M059J (cell line): Measurements from ENCODE around the gene MED25. TPM values are rescaled to one million over a fixed set of nuclear protein-coding genes. Genes with fewer than 3 reads are reported as not detected.
A peak's percentile ranks its signal among the peaks of the same experiment; 100 is the strongest.

ENCODE experiments used
- DNase-seq: peaks from one replicate; pipeline ENCODE4 v3.0.0-alpha.2; 2012; ENCODE audit warnings: low read depth
- total RNA-seq: library from RNA; depleted of rRNA; stranded (reverse); fragments of >200 nt; shearing (Covaris generic); gene quantifications from 2 replicates; pipeline ENCODE4 v1.2.3, GENCODE V29; 2014

The MED25 gene
- total RNA-seq, 1 experiment from 2014 or later = 45.6 TPM

DNA sequence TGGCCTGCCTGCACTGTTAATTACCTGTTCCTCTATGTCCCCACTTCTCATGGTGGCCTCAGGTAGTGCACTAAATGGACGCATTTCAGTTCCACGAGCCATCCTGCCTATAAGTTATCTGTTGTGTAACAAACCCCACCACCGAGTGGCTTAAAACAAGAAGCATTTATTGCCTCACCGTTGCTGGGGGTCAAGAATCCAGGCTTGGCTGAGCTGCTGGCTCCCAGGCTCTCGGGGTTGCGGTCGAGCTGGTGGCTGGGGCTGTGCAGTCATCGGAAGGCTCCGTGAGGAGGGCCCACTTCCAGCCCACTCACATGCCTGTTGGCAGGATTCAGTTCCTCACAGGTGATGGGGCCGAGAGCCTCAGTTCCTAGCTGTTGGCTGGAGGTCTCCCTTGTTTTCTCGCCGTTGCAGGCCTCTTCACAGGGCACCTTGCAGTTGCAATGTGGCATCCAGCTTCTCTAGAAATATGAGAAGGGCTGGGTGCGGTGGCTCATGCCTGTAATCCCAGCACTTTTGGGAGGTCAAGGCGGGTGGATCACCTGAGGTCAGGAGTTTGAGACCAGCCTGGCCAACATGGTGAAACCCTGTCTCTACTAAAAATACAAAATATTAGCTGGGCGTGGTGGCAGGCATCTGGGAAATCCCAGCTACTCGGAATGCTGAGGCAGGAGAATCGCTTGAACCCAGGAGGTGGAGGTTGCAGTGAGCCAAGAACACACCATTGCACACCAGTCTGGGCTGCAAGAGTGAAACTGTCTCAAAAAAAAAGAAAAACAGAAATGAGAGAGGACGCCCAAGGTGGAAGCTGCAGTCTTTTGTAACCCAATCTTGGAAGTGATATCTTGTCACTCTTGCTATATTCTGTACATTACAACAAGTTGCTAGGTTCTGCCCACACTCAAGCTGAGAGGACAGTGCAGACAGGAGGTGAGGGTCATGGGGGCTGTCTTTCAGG, 26.3 kb downstream of the MED25 start:
- no peak for DNase-seq

DNA sequence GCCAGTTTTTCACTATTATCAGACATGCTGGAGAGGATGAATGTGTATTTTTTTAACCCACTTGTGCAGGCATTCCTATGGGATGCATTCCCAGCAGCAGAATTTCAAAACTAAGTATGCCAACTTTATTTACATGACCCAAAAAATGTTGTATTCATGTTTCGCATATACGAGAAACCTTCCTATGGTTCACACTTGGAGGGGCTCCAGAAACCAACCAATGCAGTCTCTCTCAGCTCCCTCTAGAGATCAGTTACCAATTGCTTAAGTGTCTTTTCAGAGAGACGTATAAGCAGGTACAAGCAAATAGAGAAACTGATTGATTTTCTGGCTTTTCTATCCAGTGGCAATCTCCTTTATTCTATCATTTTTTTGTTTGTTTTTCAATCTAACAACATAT, 27.3 kb downstream of the MED25 start:
- DNase-seq = no peak

DNA sequence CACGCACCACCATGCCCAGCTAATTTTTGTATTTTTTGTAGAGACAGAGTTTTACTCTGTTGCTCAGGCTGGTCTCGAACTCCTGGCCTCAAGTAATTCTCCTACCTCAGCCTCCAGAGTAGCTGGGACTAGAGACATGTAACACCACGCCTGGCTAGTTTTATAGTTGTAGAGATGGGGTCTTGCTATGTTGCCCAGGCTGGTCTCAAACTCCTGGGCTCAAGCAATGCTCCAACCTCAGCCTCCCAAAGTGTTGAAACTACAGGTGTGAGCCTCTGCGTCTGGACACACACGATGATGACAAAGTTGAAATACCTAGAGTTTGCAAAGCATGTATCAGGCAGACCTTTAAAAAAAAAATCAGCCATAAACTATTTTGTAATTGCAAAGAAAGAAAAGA, 28.3 kb downstream of the MED25 start:
- no peak for DNase-seq

DNA sequence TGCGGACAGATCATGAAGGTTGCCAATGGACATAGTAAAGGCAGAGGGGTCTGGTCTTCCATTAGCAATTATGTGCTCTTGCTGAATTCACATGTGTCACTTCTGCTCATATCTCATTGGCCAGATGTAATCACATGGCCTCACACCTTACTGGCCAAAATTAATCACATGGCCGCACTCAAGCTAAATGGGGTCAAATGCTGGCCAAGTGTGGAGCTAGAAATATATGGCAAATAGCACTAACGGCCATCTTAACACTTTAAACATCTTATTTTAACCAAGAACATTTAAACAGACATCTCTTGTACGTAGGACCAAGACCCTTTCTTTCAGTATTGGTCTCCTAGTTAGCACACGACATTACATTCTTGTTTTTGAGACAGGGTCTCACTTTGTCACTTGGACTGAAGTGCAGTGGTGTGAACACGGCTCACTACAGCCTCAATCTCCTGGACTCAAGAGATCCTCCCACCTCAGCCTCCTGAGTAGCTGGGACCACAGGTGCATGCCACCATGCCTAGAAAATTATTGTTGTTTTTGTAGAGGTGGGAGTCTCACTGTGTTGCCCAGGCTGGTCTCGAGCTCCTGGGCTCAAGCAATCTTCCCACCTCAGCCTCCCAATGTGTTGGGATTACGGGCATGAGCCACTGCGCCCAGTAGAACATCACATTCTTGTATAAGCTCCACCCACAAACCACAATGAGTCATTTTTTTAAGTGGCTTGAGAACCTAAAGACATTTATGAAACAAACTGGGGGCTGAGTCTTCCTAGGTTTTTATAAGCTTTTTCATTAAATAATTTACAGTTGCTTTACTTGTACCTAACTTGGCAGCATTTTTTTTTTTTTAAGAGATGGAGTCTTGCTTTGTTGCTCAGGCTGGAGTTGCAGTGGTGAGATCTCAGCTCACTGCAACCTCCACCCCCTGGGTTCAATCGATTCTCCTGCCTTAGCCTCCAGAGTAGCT, 29.9 kb downstream of the MED25 start:
- DNase-seq = peak; percentile 97

DNA sequence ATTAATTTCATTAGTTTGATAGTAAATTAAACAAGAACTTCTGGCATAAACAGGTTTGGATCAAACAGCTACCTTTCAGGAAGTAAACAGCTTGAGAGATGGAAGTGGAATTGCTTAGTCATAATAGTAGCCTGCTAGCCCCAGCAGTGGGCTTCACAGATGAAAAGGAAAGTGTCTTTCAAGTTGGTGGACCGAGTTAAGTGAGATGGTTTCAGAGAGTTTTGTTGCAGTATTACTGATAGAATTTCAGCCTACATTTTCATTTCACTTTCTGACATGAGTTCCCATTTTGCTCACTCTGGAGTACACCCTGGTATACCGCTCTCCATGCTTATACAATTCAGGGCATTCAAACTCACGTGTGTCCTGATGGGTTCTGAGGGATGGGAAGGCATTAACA, 30.8 kb downstream of the MED25 start:
- peak; percentile 57 for DNase-seq

DNA sequence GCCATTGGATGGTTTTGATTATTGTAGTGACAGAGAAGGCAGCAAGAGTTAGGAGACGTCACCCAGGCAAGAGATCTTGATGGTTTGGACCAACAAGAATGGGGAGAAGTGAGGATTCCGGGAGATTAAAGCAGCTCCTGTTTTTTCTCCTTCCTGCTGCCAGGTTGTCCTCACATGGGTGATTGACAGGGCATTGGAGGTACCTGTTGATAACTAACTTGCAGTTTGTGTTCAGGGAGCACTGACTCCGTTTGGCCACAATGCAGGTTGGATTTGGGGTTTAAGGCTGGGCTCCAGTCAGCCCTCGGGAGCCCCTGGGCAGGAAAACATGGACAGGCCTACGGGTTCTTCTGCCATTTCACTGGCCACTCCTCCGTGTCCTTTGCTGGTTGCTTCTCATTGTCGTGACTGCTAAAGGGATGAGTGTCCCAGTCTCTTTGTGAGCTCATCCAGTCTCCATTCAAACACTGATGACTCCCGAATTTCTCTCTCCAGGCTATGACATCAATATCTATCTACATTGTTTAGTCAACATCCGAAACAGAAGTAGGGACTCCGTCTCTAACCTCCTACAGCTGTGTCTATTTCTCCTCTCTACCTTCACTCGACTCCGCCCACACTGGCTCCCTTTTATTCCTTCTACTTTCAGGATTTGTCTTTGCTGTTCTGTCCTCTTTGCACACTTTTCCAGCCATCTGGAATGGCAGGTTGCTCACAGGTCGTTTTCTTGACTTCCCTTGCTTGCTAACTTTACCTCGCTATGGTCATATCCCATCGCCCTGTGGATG, 31.5 kb downstream of the MED25 start:
- DNase-seq = no peak

DNA sequence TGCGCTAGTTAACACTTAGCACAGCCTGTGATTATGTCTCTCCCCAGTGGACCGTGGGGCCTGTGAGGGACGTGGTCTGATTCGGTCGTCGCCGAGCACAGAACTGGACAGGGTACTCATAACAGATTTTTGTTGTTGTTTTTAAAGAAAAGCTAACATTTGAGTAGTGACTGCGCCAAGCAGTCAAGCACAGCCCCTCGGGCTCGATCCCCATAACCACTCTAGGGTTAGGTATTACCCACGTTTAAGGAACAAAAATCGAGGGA, 32.1 kb downstream of the MED25 start:
- DNase-seq = no peak

DNA sequence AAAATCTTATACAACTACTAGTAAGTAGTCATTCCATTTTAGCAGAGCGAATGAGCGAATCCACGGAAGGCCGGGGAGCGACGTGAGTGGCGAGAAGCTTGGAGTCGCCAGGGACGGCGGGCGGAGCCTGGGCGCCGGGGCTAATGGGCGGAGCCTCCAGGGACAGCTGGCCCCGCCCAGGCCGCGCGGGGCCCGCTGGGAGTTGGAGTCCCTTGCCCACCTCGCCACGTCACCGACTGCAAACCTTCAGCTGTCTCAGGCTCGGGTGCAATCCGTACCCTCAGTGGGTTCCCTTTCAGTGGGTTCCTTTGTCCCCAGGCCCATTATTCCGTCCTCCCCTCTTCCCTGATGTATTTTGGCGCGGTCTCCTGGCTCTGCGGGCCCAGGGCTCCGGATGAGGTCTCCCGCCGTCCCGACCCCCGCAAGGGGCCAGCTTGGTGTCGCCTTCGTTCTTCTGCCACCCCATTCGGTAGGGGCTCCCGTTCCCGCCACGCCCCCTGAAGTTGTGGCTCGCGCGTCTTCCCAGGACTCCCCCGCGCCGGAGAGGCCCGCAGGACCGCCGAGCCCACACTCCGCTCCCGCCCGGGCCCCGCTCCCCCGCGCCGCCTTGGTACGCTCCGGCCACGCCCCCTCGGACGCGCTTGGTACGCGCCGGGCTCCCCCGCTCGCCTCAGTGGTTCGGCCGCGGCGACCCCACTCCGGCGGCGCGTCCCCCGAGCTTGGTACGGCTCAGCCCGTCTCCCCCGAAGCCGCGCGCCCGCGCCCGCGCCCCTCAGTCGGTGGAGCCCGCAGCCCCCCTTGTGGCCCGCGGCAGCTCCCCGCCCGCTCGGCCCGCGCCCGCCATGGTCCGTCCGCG, 32.6 kb downstream of the MED25 start, which contains the start of gene PTOV1:
Gene PTOV1, plus strand, starts transcription at position 673 of the 856 bp plus-strand sequence.
- DNase-seq = peak; percentile 87

DNA sequence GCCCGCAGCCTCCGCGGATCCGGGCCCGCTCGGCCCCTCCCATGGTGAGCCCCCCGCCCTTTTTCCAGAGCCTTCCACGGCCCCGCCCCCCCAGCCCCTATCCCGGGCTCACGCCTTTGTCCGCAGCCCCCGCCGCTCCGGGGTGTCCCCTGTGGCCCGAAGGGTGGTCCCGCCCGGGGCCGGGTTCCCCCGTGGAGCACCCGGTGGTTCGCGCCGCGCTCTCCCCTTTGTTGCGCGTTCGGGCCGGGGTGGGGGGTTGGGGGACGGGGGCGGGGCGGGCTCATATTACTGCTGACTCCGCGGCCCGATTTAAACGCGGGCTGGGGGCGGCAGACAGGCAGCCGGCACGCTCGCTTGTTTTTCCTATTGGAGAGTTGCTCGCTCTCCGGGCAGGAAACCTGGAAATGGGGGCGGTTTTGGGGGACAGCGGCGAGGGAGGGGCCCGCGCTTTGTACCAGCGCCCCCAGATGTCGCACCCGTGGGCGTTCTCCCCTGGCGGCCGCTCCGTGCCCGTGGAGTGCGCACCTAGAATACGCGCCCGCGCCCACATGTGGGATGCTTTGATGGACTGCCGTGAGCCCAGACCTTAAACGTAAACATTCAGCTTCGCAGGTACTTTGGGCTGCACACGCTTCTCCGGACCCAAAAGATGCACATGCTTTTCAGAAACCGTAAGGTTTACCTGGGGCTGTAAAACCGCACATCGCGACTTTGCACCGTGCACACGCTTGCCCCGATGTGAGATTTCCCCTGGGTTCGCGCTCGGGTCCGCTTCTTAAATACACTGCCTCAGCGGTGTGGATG, 33.6 kb downstream of the MED25 start:
- no peak for DNase-seq

DNA sequence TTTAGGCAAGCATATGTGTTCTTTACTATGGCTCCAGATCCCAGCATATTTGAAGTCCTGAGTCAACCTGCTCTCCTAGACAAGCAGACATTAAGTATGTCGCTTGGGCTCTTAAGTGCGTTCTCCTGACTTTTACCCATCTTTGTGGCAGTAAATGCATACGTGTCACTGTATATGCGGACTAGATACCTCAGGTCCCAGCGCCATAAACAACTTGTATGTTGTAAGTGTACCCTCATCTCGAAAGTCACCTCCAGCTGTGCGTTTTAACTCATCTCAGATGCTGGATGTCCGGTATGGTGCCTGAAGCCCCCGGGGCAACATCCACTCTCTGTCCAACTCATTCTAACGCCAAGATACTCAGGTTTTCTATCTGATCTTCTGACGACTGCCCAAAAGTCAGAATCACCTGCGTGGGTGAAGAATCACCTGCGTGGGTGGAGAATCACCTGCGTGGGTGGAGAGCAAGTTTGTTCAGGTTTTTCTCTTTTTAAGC, 34.6 kb downstream of the MED25 start:
- DNase-seq = no peak

DNA sequence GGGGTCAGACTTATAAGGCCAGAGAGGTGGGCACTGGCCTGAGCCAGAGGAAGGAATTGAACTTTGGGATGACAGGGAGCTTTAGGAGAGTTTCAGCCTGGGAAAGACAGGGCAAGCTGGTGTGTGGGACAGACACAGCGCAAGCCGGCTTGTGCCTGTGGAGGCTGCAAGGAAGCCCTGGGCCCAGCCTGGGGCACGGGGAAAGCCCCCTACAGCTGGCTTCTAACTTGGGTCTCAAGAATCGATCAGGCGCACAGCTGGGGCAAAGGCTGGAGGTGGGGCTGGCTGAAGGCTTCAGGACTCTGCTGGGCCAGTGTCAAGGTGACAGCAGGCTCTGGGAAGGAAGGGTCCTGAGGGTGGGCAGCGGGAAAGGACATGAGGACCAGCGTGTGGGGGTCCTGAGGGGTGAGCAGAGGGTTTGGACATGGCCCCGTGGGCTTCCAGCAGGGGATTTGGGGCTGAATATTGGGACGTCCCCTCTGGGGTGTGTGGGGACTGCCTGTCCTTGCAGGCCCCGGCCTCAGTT, 35.8 kb downstream of the MED25 start:
- no peak for DNase-seq

DNA sequence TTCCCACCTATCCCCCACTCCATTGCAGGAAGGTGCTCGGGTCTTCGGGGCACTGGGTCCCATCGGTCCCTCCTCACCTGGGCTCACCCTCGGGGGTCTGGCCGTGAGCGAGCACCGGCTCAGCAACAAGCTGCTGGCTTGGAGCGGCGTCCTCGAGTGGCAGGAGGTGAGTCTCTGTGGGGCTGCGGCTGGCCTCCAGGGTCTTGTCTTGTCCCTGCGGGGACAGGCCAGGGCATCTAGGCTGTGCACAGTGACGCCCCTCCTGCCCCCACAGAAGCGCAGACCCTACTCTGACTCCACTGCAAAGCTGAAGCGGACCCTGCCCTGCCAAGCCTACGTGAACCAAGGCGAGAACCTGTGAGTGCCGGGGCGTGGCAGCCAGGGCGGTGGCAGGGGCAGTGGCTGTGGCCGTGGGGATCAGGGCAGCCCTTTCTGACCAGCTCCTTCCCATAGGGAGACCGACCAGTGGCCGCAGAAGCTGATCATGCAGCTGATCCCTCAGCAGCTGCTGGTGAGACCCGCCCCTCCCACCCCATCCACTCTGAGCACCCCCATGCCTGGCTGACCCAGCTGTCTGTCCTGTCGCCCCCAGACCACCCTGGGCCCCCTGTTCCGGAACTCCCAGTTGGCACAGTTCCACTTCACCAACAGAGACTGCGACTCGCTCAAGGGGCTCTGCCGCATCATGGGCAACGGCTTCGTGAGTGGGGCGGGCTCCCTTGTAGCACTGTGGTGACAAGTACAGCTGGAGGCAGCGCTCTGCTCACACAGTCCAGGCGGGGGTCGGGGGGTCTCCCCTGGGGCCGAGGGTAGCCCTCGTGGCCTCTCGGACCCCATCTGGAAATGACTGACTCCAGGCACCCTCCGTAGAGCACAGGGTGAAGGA, 36.5 kb downstream of the MED25 start:
- no peak for DNase-seq

DNA sequence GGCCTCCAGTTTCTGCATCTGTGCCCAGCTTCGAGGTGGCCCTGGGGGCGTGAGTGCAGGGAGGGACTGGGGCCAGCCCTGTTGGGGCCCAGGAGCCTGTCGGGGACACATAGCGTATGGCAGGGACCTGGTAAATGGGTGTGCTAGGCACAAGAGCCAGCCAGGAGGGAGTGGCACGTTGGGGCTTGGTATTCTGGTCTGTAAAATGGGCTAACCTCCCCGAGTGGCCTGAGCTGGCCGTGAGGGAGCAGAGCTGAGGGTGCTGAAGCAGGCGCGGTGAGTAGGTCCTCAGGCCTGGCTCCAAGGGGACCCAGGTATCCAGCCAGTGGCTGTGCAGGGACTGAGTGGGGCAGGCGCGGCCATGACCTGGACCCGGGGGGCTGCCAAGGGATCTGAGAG, 37.2 kb downstream of the MED25 start:
- no peak for DNase-seq

DNA sequence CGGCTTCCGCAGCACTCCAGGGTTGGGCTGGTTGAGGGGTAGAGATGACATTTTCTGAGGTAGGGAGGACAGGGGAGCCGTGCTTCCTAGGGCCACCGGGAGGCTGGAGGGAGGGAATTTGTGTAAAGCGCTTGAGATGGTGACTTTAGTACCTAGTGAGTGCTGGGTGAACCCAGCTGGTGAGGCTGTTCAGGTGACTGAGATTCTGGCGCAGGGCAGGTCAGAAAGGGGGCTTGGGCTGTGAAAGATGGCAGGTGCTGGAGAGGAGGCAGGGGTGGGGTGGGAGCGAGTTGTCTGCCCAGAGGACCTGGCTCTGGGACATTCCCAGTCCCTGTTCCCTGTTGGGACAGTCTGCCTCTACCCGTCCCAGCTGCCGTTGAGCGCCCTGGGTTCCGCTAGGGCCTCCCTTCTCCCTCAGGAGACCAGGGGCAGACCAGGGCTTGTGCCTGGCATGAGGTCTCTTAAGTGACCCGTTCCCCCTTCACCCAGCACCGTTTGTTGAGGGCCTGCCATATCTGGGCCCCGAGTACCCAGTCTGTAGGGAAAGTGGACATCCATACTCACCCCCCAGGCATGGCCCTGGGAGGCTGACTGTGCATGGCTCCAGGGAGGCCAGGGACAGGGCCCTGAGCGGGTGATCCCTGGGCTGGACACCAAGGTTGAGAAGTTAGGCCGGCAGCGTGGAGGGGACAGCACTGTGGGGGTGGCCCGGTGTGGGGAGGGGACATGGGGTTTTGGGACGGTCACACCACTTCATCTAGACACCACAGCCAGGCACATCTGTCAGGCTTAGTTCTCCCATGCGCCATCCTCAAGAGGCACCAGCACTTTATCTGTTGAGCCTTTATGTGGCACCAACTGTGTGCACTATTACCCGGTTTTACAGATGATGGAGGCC, 37.8 kb downstream of the MED25 start:
- DNase-seq = no peak

DNA sequence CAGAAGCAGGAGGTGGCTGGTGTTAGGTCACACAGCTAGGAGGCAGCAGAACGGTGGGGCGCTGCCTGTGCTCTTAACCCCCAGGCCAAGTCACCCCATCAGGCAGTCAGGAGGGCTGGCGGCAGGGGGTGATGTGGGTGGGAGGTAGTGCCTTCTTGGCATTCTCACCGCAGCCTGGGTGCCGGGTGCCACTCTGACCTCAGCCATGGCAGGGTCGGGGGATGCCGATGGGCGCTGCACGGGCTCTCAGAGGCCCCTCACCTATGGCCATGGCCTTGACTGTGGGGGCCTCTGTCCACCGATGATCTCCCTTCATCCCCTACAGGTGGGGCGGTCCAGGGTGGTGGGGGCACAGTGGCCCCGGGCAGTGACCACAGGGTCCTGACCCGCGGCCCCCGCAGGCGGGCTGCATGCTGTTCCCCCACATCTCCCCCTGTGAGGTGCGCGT, 38.5 kb downstream of the MED25 start:
- DNase-seq = no peak

DNA sequence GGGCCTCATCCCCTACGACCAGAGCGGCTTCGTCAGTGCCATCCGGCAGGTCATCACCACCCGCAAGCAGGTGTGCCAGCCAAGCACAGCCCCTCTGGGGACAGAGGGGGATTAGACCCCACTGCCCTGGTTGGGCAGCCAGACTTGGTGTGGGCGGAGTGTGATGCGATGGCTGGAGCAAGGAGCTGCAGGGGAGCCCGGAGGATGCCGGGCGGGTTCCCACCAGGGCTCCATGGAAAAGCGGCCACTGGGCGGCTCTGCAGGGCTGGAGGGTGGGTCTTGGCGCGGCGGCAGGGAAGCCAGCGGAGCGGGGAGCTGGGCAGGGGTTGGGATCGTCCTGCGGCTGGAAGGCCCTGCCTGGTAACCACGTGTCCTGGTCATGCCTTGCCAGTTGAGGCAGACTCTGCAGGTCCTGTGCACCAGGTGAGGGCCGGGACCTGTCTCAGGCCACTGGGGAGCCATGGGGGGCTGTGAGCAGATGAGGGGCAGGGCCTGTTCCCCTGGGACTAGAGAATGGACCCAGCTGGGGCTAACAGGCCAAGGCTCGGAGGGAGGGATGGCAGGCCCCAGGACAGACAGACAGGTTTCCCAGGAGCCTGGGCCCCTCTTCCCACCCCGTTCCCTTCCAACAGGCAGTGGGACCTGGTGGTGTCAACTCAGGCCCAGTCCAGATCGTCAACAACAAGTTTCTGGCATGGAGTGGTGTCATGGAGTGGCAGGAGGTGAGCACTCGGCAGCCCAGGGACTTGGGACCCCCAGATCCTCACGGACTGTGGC, 39.2 kb downstream of the MED25 start:
- DNase-seq = no peak

DNA sequence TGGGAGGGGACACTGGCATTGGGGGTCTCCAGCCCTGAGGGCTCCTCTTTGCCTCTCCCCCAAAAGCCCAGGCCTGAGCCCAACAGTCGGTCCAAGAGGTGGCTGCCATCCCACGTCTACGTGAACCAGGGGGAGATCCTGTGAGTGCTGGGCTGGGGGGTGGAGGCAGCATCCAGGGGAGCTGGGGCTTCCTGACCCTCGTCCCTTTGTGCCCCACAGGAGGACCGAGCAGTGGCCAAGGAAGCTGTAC, 39.7 kb downstream of the MED25 start:
- DNase-seq = no peak
